B cell (primary cell): ENCODE measurements around the gene KLHL18. TPM values are rescaled to one million over a fixed set of nuclear protein-coding genes. Genes with fewer than 3 reads are reported as not detected.
"Not testable (repeated sequence)": the region's sequence is repeated elsewhere in the genome, so short reads cannot be mapped to it uniquely, and the experiment has no call there.

Experiments
- ATAC-seq: fragments of 200-7000 bp; cut with Tn5 transposase; one replicate; pipeline ENCODE4 v1.10.0; 2021; ENCODE audit warnings: low read depth, mild to moderate bottlenecking, moderate number of reproducible peaks, moderate library complexity
- CTCF ChIA-PET: fragments of 350-600 bp; sonication (Branson Sonifier 250); formaldehyde crosslinking; loops from one replicate; lab custom pipeline; 2021; ENCODE audit warnings: antibody characterized with exemption, inconsistent platforms; lab: Charles Lee
- POLR2A ChIA-PET: fragments of 350-600 bp; sonication (Branson Sonifier 250); formaldehyde crosslinking; loops from one replicate; lab custom pipeline; 2021; ENCODE audit warnings: antibody characterized with exemption; lab: Charles Lee
- DNase-seq: peaks from one replicate; pipeline ENCODE4 v3.0.0; 2013
- H2AFZ ChIP-seq: 2 replicates; pipeline ENCODE4 v1.6.1; 2012; ENCODE audit warnings: mild to moderate bottlenecking, low read depth, low read length; ENCODE audit not compliant: insufficient read depth, poor library complexity, severe bottlenecking
- H3K27ac ChIP-seq, 2 donors: 1 replicate in 1 of 2; 2 replicates in 1 of 2; pipeline ENCODE4 v1.5.1; 2012 to 2013; ENCODE audit warnings: low read length in 2 of 2, mild to moderate bottlenecking in 2 of 2, moderate library complexity in 1 of 2
- H3K27me3 ChIP-seq, 4 experiments: fragments of 200-600 bp in 1 of 4; sonication (generic) in 1 of 4; replicated peaks in 1 of 4; 1 replicate in 2 of 4; 2 replicates in 2 of 4; pipeline versions ENCODE4 v1.6.1 to v1.7.0; 2013 to 2016; ENCODE audit warnings: low read length in 3 of 4, mild to moderate bottlenecking in 2 of 4, mixed read lengths in 1 of 4, moderate library complexity in 1 of 4; ENCODE audit not compliant: insufficient read depth in 4 of 4, control insufficient read depth in 3 of 4; ENCODE audit errors: control extremely low read depth in 1 of 4
- H3K36me3 ChIP-seq, 2 experiments: replicated peaks in 1 of 2; 1 replicate in 1 of 2; 2 replicates in 1 of 2; pipeline versions ENCODE4 v1.6.1 to v1.7.1; 2013; ENCODE audit warnings: low read length in 1 of 2; ENCODE audit not compliant: insufficient read depth in 2 of 2, control insufficient read depth in 1 of 2; ENCODE audit errors: control extremely low read depth in 1 of 2, extremely low read depth in 1 of 2
- H3K4me1 ChIP-seq, 2 donors: fragments of 200-600 bp in 1 of 2; sonication (generic) in 1 of 2; 1 replicate in 1 of 2; 2 replicates in 1 of 2; pipeline versions ENCODE4 v1.5.1 to v1.6.1; 2013 to 2017; ENCODE audit warnings: low read length in 2 of 2; ENCODE audit not compliant: control insufficient read depth in 2 of 2, insufficient read depth in 2 of 2
- H3K4me2 ChIP-seq: replicated peaks from 2 replicates; pipeline ENCODE3; 2012; ENCODE audit warnings: mild to moderate bottlenecking, low read depth, low read length; ENCODE audit not compliant: poor library complexity, severe bottlenecking
- H3K4me3 ChIP-seq, 5 experiments: fragments of 200-600 bp in 1 of 5; sonication (generic) in 1 of 5; 1 replicate in 3 of 5; 2 replicates in 2 of 5; pipeline versions ENCODE4 v1.5.1 to v1.7.0; 2011 to 2016; ENCODE audit warnings: low read length in 4 of 5, mild to moderate bottlenecking in 4 of 5, low read depth in 2 of 5, control low read depth in 1 of 5, moderate library complexity in 1 of 5; ENCODE audit not compliant: insufficient read depth in 1 of 5; ENCODE audit errors: control extremely low read depth in 1 of 5, extremely low read depth in 1 of 5
- H3K79me2 ChIP-seq: fragments of 200-600 bp; sonication (generic); one replicate; pipeline ENCODE4 v1.6.0; 2016; ENCODE audit warnings: low read length; ENCODE audit not compliant: control insufficient read depth, insufficient read depth
- H3K9ac ChIP-seq: fragments of 200-600 bp; sonication (generic); 2 replicates; pipeline ENCODE4 v1.6.1; 2017; ENCODE audit warnings: mild to moderate bottlenecking, low read length, moderate library complexity
- H3K9me3 ChIP-seq, 3 donors: one replicate each; pipeline versions ENCODE4 v1.6.1 to v1.7.1; 2013; ENCODE audit warnings: low read length in 2 of 3; ENCODE audit not compliant: control insufficient read depth in 2 of 3, insufficient read depth in 1 of 3; ENCODE audit errors: control extremely low read depth in 1 of 3
- H4K20me1 ChIP-seq: 2 replicates; pipeline ENCODE4 v1.6.0; 2012; ENCODE audit warnings: mild to moderate bottlenecking, low read length; ENCODE audit not compliant: insufficient read depth, control insufficient read depth, poor library complexity, severe bottlenecking
- H3K27ac Mint-ChIP-seq: one replicate; pipeline ENCODE4 v1.8.0; 2021; ENCODE audit warnings: mixed read lengths
- H3K27me3 Mint-ChIP-seq: one replicate; pipeline ENCODE4 v1.8.0; 2021; ENCODE audit warnings: mixed read lengths
- H3K4me1 Mint-ChIP-seq: one replicate; pipeline ENCODE4 v1.8.0; 2021; ENCODE audit warnings: mixed read lengths
- H3K4me3 Mint-ChIP-seq: one replicate; pipeline ENCODE4 v1.8.0; 2021; ENCODE audit warnings: mixed read lengths
- H3K9me3 Mint-ChIP-seq: one replicate; pipeline ENCODE4 v1.8.0; 2022; ENCODE audit warnings: mixed read lengths; ENCODE audit not compliant: insufficient read depth
- CTCF ChIP-seq: fragments of 200-600 bp; IDR thresholded peaks from one replicate; pipeline ENCODE4 v1.8.0; 2022; ENCODE audit warnings: antibody characterized with exemption, mild to moderate bottlenecking
- EZH2 ChIP-seq: IDR thresholded peaks from 2 replicates; pipeline ENCODE4 v1.6.1; 2012; ENCODE audit warnings: borderline replicate concordance, low read depth, mild to moderate bottlenecking, moderate library complexity, low read length; ENCODE audit not compliant: insufficient read depth, poor library complexity, severe bottlenecking
- whole genome bisulfite sequencing: methylation state at CpG from one replicate; pipeline ENCODE4 v1.1.5; 2013; ENCODE audit warnings: missing lambda C conversion rate; ENCODE audit not compliant: insufficient coverage; 5-methylcytosine and 5-hydroxymethylcytosine counted together
- intact Hi-C: fragments of 100-400 bp; cut with micrococcal nuclease; formaldehyde crosslinking; loops from one replicate; pipeline ENCODE4 v1.10.0; 2022
- polyA plus RNA-seq: library from polyadenylated mRNA; depleted of rRNA; stranded (reverse); fragments of >200 nt; gene quantifications from 2 replicates; pipeline ENCODE4 v1.2.3, GENCODE V29; 2012
- total RNA-seq, 2 donors: library from RNA; stranded (reverse); fragments of 120-200 nt in 1 of 2; gene quantifications; 1 replicate in 1 of 2; 2 replicates in 1 of 2; pipeline versions ENCODE4 v1.2.3 to v1.2.4, GENCODE V29; 2013 to 2022

The KLHL18 gene
- total and polyA plus RNA-seq, 2 donors (not counting 1 experiment from before 2014, with no cell fraction given) = 30.9 to 50.8 TPM

- H3K27me3 ChIP-seq = peaks cover 0 to 6% (median 0%) of the 10 kb centered on the region in 4 experiments
- no peak overlapping the region for H3K4me3 ChIP-seq
- DNase-seq = no peak
- H3K36me3 ChIP-seq = no peaks in the 10 kb centered on the region
- POLR2A ChIA-PET = no interaction called here
- H3K79me2 ChIP-seq = no peaks in the 10 kb centered on the region
- 100% methylated on average over 1 of the region's 2 CpGs for WGBS
- H3K9me3 ChIP-seq = peaks cover 0 to 2% (median 0%) of the 10 kb centered on the region in 3 donors
- no peak overlapping the region for H3K4me2 ChIP-seq
- Mint-ChIP-seq H3K27ac (no peak overlapping the region), H3K9me3 (no peaks in the 10 kb centered on the region), H3K27me3 (no peaks in the 10 kb centered on the region), H3K4me1 (peaks cover 8% of the 10 kb centered on the region), H3K4me3 (no peak overlapping the region)
- ATAC-seq = no peak
- H3K9ac ChIP-seq = no peak overlapping the region
- no peak overlapping the region for H2AFZ ChIP-seq
- no peaks in the 10 kb centered on the region for H4K20me1 ChIP-seq
- peaks cover 8% of the 10 kb centered on the region in 2 donors for H3K4me1 ChIP-seq
- TF ChIP-seq CTCF (no peak), EZH2 (no peak)
- intact Hi-C loops = no loop called here
- no peak overlapping the region for H3K27ac ChIP-seq
- CTCF ChIA-PET = no interaction called here
Measured at GRCh38 chr3:47366833-47367232, 84.1 kb downstream of the KLHL18 start.

- ChIA-PET POLR2A (no interaction called here), CTCF (interaction anchor here (0.6 kb wide), 1 partner anchor 77 kb away, joined by 3 read pairs; no protein-coding TSS in a partner anchor)
- H3K9ac ChIP-seq = no peak overlapping the region
- ATAC-seq (no peak), DNase-seq (no peak)
- H3K4me3 ChIP-seq = no peak overlapping the region
- H3K27me3 ChIP-seq = peaks cover 0 to 6% (median 0%) of the 10 kb centered on the region in 4 experiments
- Mint-ChIP-seq H3K4me3 (no peak overlapping the region), H3K27me3 (no peaks in the 10 kb centered on the region), H3K9me3 (no peaks in the 10 kb centered on the region), H3K27ac (no peak overlapping the region), H3K4me1 (peaks cover 3% of the 10 kb centered on the region)
- TF ChIP-seq EZH2 (no peak), CTCF (no peak)
- intact Hi-C loops = no loop called here
- no peaks in the 10 kb centered on the region for H4K20me1 ChIP-seq
- no peaks in the 10 kb centered on the region for H3K36me3 ChIP-seq
- no peak overlapping the region for H3K4me2 ChIP-seq
- 95% methylated on average over 4 of the region's 7 CpGs for WGBS
- no peak overlapping the region for H3K27ac ChIP-seq
- peaks cover 0 to 2% (median 0%) of the 10 kb centered on the region in 3 donors for H3K9me3 ChIP-seq
- H3K79me2 ChIP-seq = no peaks in the 10 kb centered on the region
- H2AFZ ChIP-seq = no peak overlapping the region
- peaks cover 4% of the 10 kb centered on the region in 2 donors for H3K4me1 ChIP-seq
Measured at GRCh38 chr3:47367631-47368030, 84.9 kb downstream of the KLHL18 start.

GRCh38 chr3:47370020-47370419 lies 87.3 kb downstream of the KLHL18 start:
- H3K79me2 ChIP-seq, H3K36me3 ChIP-seq, H3K27me3 Mint-ChIP-seq, H3K9me3 Mint-ChIP-seq, H3K9ac ChIP-seq, H3K4me3 ChIP-seq, ATAC-seq, intact Hi-C loops, H3K9me3 ChIP-seq, H3K4me3 Mint-ChIP-seq, H3K4me1 ChIP-seq, H3K27me3 ChIP-seq, H3K4me1 Mint-ChIP-seq, H3K4me2 ChIP-seq, H4K20me1 ChIP-seq, DNase-seq, H2AFZ ChIP-seq, H3K27ac Mint-ChIP-seq, H3K27ac ChIP-seq: not testable (repeated sequence)
- ChIA-PET CTCF (interaction anchor here (0.6 to 1.6 kb wide), 9 partner anchors 12 to 504 kb away, joined by 3 to 6 read pairs (median 4); partner anchors contain the start of gene SETD2), POLR2A (interaction anchor here (2.0 kb wide), 1 partner anchor 10 kb away, joined by 5 read pairs; the partner anchor contains the start of gene PTPN23)
- 100% methylated on average over 7 of the region's 8 CpGs for WGBS
